HL-60 (cell line): Measurements from ENCODE around the gene MSRB2.
"Not testable (repeated sequence)": the region's sequence is repeated elsewhere in the genome, so short reads cannot be mapped to it uniquely, and the experiment has no call there.

Experiments used
- DNase-seq, 2 experiments: peaks; one replicate each; pipeline ENCODE4 v3.0.0-alpha.2; 2010 to 2020; ENCODE audit warnings: low read depth in 1 of 2, low spot score in 1 of 2
- H3K27ac ChIP-seq: fragments of 250-450 bp; sonication (Bioruptor Pico); replicated peaks from 2 replicates; pipeline ENCODE4 v1.5.1; 2020; ENCODE audit warnings: mild to moderate bottlenecking, moderate library complexity
- H3K27me3 ChIP-seq: fragments of 250-450 bp; sonication (Bioruptor Pico); 2 replicates; pipeline ENCODE4 v1.5.1; 2021; ENCODE audit warnings: mild to moderate bottlenecking, moderate library complexity; ENCODE audit not compliant: insufficient read depth, poor library complexity, severe bottlenecking
- H3K4me3 ChIP-seq: replicated peaks from 2 replicates; pipeline ENCODE4 v1.5.1; 2011; ENCODE audit warnings: mild to moderate bottlenecking, control low read depth, low read length; ENCODE audit not compliant: insufficient read depth
- GABPA ChIP-seq: IDR thresholded peaks from 2 replicates; pipeline ENCODE4 v1.6.1; 2012; ENCODE audit warnings: low read depth
- POLR2AphosphoS5 ChIP-seq: IDR thresholded peaks from 2 replicates; pipeline ENCODE4 v1.6.1; 2012; ENCODE audit warnings: low read depth
- SPI1 ChIP-seq: IDR thresholded peaks from 2 replicates; pipeline ENCODE4 v1.6.1; 2012; ENCODE audit warnings: low read depth, mild to moderate bottlenecking, borderline replicate concordance
- TF ChIP-seq, protein P1 (sequence below): IDR thresholded peaks from 2 replicates; pipeline ENCODE4 v1.6.1; 2012; ENCODE audit warnings: low read depth; ENCODE audit not compliant: insufficient replicate concordance
- TF ChIP-seq, protein P2 (sequence below): IDR thresholded peaks from one replicate; pipeline ENCODE4 v1.5.1; 2011; ENCODE audit warnings: low read length, control low read depth, inconsistent platforms; ENCODE audit not compliant: insufficient read depth

MSRB2 gene

DNA sequence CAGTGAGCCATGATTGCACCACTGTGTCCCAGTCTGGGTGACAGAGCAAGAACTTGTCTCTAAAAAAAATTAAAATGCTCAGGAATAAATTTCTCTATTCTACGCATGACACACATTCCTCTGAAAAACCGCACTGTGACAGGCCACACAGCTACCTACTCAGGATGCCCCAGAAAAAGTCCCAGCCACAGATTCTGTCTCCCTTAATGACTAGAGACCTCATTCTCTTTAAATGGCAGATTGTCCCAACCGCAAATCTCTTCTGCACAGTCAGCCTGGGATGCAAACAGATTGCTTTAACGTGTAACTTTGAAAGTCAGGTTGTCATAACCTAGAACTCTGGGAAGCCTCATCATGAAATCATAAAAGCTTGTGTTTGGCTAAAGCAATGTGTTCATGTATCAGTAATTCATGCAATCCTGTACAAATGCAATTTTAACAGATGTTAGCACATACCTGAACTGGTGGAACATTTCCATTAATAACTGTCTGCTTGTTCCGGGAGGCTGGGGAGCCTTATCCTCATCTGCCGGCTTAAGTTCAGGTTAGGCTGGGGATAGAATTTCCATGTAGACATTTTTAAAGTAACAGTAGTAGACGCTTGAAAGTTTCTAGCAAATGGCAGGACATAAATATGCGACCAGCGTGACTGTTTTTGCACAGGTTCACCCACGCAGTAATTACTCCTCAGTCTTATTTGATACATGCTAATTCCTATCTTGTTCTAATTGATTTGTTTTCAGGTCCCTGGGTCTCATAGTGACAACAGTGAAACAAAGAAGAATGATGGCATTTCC, 26.2 kb upstream of the MSRB2 start:
- Histone ChIP-seq H3K27ac (no peak overlapping the region), H3K4me3 (no peak overlapping the region), H3K27me3 (no peaks in the 10 kb centered on the region)
- DNase-seq: no peak
- no peak for TF ChIP-seq GABPA
- TF ChIP-seq POLR2AphosphoS5: no peak
- TF ChIP-seq, protein P1, sequence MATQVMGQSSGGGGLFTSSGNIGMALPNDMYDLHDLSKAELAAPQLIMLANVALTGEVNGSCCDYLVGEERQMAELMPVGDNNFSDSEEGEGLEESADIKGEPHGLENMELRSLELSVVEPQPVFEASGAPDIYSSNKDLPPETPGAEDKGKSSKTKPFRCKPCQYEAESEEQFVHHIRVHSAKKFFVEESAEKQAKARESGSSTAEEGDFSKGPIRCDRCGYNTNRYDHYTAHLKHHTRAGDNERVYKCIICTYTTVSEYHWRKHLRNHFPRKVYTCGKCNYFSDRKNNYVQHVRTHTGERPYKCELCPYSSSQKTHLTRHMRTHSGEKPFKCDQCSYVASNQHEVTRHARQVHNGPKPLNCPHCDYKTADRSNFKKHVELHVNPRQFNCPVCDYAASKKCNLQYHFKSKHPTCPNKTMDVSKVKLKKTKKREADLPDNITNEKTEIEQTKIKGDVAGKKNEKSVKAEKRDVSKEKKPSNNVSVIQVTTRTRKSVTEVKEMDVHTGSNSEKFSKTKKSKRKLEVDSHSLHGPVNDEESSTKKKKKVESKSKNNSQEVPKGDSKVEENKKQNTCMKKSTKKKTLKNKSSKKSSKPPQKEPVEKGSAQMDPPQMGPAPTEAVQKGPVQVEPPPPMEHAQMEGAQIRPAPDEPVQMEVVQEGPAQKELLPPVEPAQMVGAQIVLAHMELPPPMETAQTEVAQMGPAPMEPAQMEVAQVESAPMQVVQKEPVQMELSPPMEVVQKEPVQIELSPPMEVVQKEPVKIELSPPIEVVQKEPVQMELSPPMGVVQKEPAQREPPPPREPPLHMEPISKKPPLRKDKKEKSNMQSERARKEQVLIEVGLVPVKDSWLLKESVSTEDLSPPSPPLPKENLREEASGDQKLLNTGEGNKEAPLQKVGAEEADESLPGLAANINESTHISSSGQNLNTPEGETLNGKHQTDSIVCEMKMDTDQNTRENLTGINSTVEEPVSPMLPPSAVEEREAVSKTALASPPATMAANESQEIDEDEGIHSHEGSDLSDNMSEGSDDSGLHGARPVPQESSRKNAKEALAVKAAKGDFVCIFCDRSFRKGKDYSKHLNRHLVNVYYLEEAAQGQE: no peak
- TF ChIP-seq SPI1: no peak
- TF ChIP-seq, protein P2, sequence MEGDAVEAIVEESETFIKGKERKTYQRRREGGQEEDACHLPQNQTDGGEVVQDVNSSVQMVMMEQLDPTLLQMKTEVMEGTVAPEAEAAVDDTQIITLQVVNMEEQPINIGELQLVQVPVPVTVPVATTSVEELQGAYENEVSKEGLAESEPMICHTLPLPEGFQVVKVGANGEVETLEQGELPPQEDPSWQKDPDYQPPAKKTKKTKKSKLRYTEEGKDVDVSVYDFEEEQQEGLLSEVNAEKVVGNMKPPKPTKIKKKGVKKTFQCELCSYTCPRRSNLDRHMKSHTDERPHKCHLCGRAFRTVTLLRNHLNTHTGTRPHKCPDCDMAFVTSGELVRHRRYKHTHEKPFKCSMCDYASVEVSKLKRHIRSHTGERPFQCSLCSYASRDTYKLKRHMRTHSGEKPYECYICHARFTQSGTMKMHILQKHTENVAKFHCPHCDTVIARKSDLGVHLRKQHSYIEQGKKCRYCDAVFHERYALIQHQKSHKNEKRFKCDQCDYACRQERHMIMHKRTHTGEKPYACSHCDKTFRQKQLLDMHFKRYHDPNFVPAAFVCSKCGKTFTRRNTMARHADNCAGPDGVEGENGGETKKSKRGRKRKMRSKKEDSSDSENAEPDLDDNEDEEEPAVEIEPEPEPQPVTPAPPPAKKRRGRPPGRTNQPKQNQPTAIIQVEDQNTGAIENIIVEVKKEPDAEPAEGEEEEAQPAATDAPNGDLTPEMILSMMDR: no peak

DNA sequence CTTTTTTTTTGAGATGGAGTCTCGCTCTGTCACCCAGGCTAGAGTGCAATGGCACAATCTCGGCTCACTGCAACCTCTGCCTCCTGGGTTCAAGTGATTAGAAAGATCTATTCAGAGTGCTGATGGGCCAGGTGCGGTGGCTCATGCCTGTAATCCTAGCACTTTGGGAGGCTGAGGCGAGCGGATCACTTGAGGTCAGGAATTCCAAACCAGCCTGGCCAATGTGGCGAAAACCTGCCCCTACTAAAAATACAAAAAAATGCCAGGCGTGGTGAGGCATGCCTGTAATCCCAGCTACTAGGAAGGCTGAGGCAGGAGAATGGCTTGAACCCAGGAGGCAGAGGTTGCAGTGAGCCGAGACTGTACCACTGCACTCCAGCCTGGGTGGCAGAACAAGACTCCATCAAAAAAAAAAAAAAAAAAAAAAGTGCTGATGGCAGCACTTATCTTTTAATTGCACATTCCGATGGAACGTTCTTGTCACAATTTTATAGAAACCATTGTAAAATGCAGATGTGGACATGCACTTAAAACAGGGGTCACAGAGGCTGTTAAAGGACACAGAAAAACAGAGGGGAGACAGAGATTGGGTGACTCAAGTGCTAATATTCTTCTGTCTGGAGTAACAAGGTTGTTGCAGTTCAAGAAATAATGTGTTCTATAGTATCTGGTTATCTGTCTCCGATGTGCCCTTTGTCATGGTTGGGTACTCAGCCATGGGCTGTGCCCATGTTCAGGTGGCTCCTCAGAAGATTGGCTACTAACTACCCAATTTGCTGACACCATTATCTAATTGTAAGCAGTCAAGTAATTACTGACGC, 25.1 kb upstream of the MSRB2 start:
- not testable (repeated sequence) for H3K27ac ChIP-seq, DNase-seq, H3K27me3 ChIP-seq, H3K4me3 ChIP-seq

GRCh38 chr10:23070913-23071218, 24.5 kb upstream of the MSRB2 start:
- Histone ChIP-seq H3K4me3 (no peak overlapping the region), H3K27me3 (no peaks in the 10 kb centered on the region), H3K27ac (no peak overlapping the region)
- no peak for TF ChIP-seq GABPA
- no peak for TF ChIP-seq POLR2AphosphoS5
- DNase-seq: no peak

DNA sequence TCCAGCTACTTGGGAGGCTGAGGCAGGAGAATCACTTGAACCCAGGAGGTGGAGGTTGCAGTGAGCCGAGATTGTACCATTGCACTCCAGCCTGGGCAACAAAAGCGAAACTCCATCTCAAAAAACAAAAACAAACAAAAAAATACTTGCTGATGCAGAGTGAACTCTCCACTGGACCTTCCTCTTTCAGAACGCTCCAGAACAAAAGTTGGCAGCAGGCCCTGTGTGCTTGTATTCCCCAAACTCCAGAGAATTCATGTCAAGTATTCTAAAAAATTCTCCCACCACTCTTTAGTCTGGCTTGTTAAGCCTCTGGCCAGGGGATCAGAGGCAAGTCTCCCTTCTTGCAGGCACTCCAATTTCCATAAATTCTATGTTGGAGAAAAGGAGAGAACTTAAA, 22.8 kb upstream of the MSRB2 start:
- DNase-seq, H3K4me3 ChIP-seq, H3K27me3 ChIP-seq, H3K27ac ChIP-seq: not testable (repeated sequence)

GRCh38 chr10:23073527-23073926, 21.9 kb upstream of the MSRB2 start:
- H3K4me3 ChIP-seq: no peak overlapping the region
- H3K27me3 ChIP-seq: no peaks in the 10 kb centered on the region
- H3K27ac ChIP-seq: no peak overlapping the region
- no peak for DNase-seq
- TF ChIP-seq SPI1 (no peak), POLR2AphosphoS5 (no peak), GABPA (no peak)
- TF ChIP-seq, protein P2: no peak
- TF ChIP-seq, protein P1: no peak
